ENCODE results near the gene ASB13.

DNA sequence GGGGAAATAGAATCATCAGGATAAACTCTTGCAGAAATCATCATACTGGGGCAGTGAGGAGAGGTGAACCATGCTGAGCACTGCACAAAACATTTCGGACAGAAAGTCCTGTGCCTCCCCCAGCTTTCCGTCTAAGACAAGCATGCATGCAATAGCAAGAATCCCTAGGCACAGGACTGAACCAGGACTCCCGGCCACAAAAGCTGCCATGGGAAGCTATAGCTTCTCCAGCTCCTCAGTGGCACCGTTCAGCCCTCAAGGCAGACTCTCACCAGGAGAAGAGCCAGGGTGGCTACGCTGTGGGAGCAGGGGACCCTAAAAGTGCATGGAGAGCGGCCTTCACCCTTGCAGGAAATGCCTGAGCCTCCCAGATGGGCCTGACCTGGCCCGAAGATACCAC is 70.8 kb downstream of the ASB13 start:
- TF ChIP-seq, protein P1, sequence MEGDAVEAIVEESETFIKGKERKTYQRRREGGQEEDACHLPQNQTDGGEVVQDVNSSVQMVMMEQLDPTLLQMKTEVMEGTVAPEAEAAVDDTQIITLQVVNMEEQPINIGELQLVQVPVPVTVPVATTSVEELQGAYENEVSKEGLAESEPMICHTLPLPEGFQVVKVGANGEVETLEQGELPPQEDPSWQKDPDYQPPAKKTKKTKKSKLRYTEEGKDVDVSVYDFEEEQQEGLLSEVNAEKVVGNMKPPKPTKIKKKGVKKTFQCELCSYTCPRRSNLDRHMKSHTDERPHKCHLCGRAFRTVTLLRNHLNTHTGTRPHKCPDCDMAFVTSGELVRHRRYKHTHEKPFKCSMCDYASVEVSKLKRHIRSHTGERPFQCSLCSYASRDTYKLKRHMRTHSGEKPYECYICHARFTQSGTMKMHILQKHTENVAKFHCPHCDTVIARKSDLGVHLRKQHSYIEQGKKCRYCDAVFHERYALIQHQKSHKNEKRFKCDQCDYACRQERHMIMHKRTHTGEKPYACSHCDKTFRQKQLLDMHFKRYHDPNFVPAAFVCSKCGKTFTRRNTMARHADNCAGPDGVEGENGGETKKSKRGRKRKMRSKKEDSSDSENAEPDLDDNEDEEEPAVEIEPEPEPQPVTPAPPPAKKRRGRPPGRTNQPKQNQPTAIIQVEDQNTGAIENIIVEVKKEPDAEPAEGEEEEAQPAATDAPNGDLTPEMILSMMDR (IDR thresholded peaks at IDR 0.05): no peak
- TF ChIP-seq EZH2 (IDR thresholded peaks at IDR 0.05; ENCODE audit: borderline replicate concordance, insufficient read depth, low read depth, low read length, poor library complexity, severe bottlenecking): no peak
